Heart left ventricle (tissue), 16 donors: ENCODE measurements around the gene CTDP1. TPM values are rescaled to one million over a fixed set of nuclear protein-coding genes. Genes with fewer than 3 reads are reported as not detected.

Experiments
- ATAC-seq, 4 donors: fragments of 200-7000 bp; cut with Tn5 transposase; one replicate each; pipeline ENCODE4 v1.9.1; 2020 to 2022; ENCODE audit warnings: moderate library complexity in 4 of 4, mild to moderate bottlenecking in 3 of 4, moderate number of reproducible peaks in 1 of 4
- DNase-seq, 5 donors: peaks; one replicate each; pipeline ENCODE4 v3.0.0-alpha.2; 2020
- H3K27ac ChIP-seq, 12 donors: fragments of 200-600 bp; sonication (generic) in 4 of 12; one replicate each; pipeline versions ENCODE4 v1.5.0 to v1.8.0; 2016 to 2022; ENCODE audit warnings: mild to moderate bottlenecking in 2 of 12
- H3K27me3 ChIP-seq, 9 donors: fragments of 200-600 bp; sonication (generic) in 2 of 9; one replicate each; pipeline versions ENCODE4 v1.5.1 to v1.8.0; 2016 to 2022; ENCODE audit warnings: mild to moderate bottlenecking in 3 of 9
- H3K36me3 ChIP-seq, 9 donors: fragments of 200-600 bp; sonication (generic) in 2 of 9; one replicate each; pipeline versions ENCODE4 v1.5.0 to v1.8.0; 2018 to 2022; ENCODE audit warnings: mild to moderate bottlenecking in 2 of 9
- H3K4me1 ChIP-seq, 12 donors: fragments of 200-600 bp; sonication (generic) in 4 of 12; one replicate each; pipeline versions ENCODE4 v1.5.0 to v1.8.0; 2016 to 2022; ENCODE audit warnings: mild to moderate bottlenecking in 3 of 12
- H3K4me3 ChIP-seq, 12 donors: fragments of 200-600 bp; sonication (generic) in 4 of 12; one replicate each; pipeline versions ENCODE4 v1.5.0 to v1.8.0; 2017 to 2022; ENCODE audit warnings: mild to moderate bottlenecking in 9 of 12, moderate library complexity in 4 of 12
- H3K9me3 ChIP-seq, 12 donors: fragments of 200-600 bp; sonication (generic) in 4 of 12; one replicate each; pipeline versions ENCODE4 v1.5.0 to v1.8.0; 2016 to 2022; ENCODE audit warnings: mild to moderate bottlenecking in 1 of 12
- CTCF ChIP-seq, 12 donors: fragments of 200-600 bp; sonication (generic) in 4 of 12; IDR thresholded peaks; one replicate each; pipeline versions ENCODE4 v1.5.0 to v1.8.0; 2018 to 2022; ENCODE audit warnings: antibody characterized with exemption in 12 of 12, mild to moderate bottlenecking in 5 of 12
- POLR2A ChIP-seq, 2 donors: fragments of 450-650 bp; IDR thresholded peaks; one replicate each; pipeline ENCODE4 v1.6.1; 2017; ENCODE audit warnings: antibody characterized with exemption in 2 of 2, mild to moderate bottlenecking in 2 of 2, moderate library complexity in 2 of 2
- WGBS, 4 donors: extraction: QIAGEN DNeasy Blood & Tissue Kit in 2 of 4; methylation state at CpG; one replicate each; pipeline versions ENCODE4 v1.1.5 to v1.1.7; 2013 to 2018; 5-methylcytosine and 5-hydroxymethylcytosine counted together
- intact Hi-C, 10 donors: fragments of 100-400 bp; cut with DNase I; formaldehyde crosslinking; loops; one replicate each; pipeline versions ENCODE4 v1.11.1 to v1.14.2; 2022
- polyA plus RNA-seq, 2 donors: library from polyadenylated mRNA; stranded (reverse); fragments of 200-250 nt; gene quantifications; one replicate each; pipeline ENCODE4 v1.2.3, GENCODE V29; 2013
- total RNA-seq, 9 donors: library from RNA; depleted of rRNA in 2 of 9; stranded (reverse); fragments of >200 nt in 2 of 9; fragmentation: NEBNext Ultra II Directional in 3 of 9; extraction: Animal tissue kit (Norgen Biotek cat#: 25700) in 3 of 9; gene quantifications; one replicate each; pipeline versions ENCODE4 v1.1.0 to v1.2.4, GENCODE V29; 2016 to 2023
- donor health status: ischemic (EF 13 %, LVEDD 7.1; RV severe dilation, severe dysfunction).
- donor health status: healthy with polysubstance abuse.
- donor health status: DM: no; HTN: yes; CAD: no.
- donor health status: DM: no; HTN: no; CAD: no.
- donor health status: ischemic (EF 25% LVEDD 6.9; RV normal size, moderate dysfunction).
- donor health status: ischemic (EF 25% LVEDD 5.7; RV mildly dilated, moderate dysfunction).
- donor health status: healthy.
- donor health status: DM: yes; HTN: yes; CAD: no.
- donor health status: ischemic (EF 35%, LVEDD 5.7; RV mildly dilated, moderate dysfunction).
- donor health status: nonischemic (EF 11% LVEDD 7.7; RV severe dilation, severe dysfunction).
- donor health status: DM: yes; HTN: yes; CAD: no.
- donor health status: PGD.
- donor health status: ischemic (EF 29% LVEDD 5.4; RV normal size, mild dysfunction).
- donor health status: nonischemic (EF 23%, LVEDD 6.1; RV moderate dilation, normal function).

CTDP1 gene
- total and polyA plus RNA-seq, 11 donors = 6.0 to 17.1 (median 10.3) TPM

- no peak for TF ChIP-seq CTCF (IDR thresholded peaks at IDR 0.05)
- TF ChIP-seq POLR2A (IDR thresholded peaks at IDR 0.05) = no peak
- H3K36me3 ChIP-seq = no peaks in the 10 kb centered on the region
- ATAC-seq (no peak), DNase-seq (no peak)
- peaks cover 0 to 37% (median 3%) of the 10 kb centered on the region in 9 donors for H3K27me3 ChIP-seq
- no peaks in the 10 kb centered on the region for H3K4me1 ChIP-seq
- no peak overlapping the region for H3K4me3 ChIP-seq
- peaks cover 0 to 27% (median 10%) of the 10 kb centered on the region in 12 donors for H3K9me3 ChIP-seq
- no peak overlapping the region for H3K27ac ChIP-seq
- intact Hi-C loops = no loop called here
- 72 to 75% (median 73%) methylated on average over 35 of the region's 35 CpGs for WGBS, 4 donors
Measured at GRCh38 chr18:79771446-79772107, 92.0 kb downstream of the CTDP1 start.

GRCh38 chr18:79772108-79772864, 92.7 kb downstream of the CTDP1 start:
- Histone ChIP-seq H3K36me3 (no peaks in the 10 kb centered on the region), H3K27me3 (peaks cover 0 to 37% (median 3%) of the 10 kb centered on the region in 9 donors), H3K4me3 (no peak overlapping the region), H3K27ac (no peak overlapping the region), H3K9me3 (peaks cover 0 to 27% (median 10%) of the 10 kb centered on the region in 12 donors), H3K4me1 (no peaks in the 10 kb centered on the region)
- 79 to 87% (median 83%) methylated on average over 23 to 38 of the region's 38 CpGs for WGBS, 4 donors
- intact Hi-C loops = no loop called here
- no peak for DNase-seq
- no peak for TF ChIP-seq POLR2A (IDR thresholded peaks at IDR 0.05)
- no peak for TF ChIP-seq CTCF (IDR thresholded peaks at IDR 0.05)
- no peak for ATAC-seq

GRCh38 chr18:79772865-79773696, 93.5 kb downstream of the CTDP1 start:
- H3K27me3 ChIP-seq = peaks cover 0 to 43% (median 3%) of the 10 kb centered on the region in 9 donors

More at GRCh38 chr18:79772865-79773696, 93.5 kb downstream of the CTDP1 start:
- ATAC-seq (no peak), DNase-seq (peak in 1 of 5 donors; percentile 10)
- no peaks in the 10 kb centered on the region for H3K36me3 ChIP-seq
- TF ChIP-seq POLR2A (IDR thresholded peaks at IDR 0.05) (no peak), CTCF (IDR thresholded peaks at IDR 0.05) (no peak)
- WGBS, 4 donors = 87 to 92% (median 91%) methylated on average over 31 of the region's 31 CpGs
- intact Hi-C loops = no loop called here
- no peak overlapping the region for H3K4me3 ChIP-seq
- no peak overlapping the region for H3K27ac ChIP-seq
- H3K9me3 ChIP-seq = peaks cover 0 to 20% (median 6%) of the 10 kb centered on the region in 12 donors
- no peaks in the 10 kb centered on the region for H3K4me1 ChIP-seq
